ENCODE results near the gene MINDY1. TPM values are rescaled to one million over a fixed set of nuclear protein-coding genes. Genes with fewer than 3 reads are reported as not detected.

MINDY1 gene
- total RNA-seq, 2 experiments from 2014 or later = 9.4 to 11.6 TPM

- DNase-seq = no peak
- peaks cover 54% of the 10 kb centered on the region for H3K4me1 Mint-ChIP-seq
- H3K4me3 Mint-ChIP-seq = no peak overlapping the region
- H3K9me3 Mint-ChIP-seq = no peaks in the 10 kb centered on the region
- H3K27me3 Mint-ChIP-seq = no peaks in the 10 kb centered on the region
- peak overlapping the region; percentile 64 for H3K27ac Mint-ChIP-seq
- H3K36me3 Mint-ChIP-seq = peaks cover 6% of the 10 kb centered on the region
Measured at GRCh38 chr1:151002611-151003010, 4.1 kb downstream of the MINDY1 start.

GRCh38 chr1:151002051-151002450 is 4.7 kb downstream of the MINDY1 start:
- H3K36me3 Mint-ChIP-seq = peaks cover 6% of the 10 kb centered on the region
- H3K4me1 Mint-ChIP-seq = peaks cover 48% of the 10 kb centered on the region
- H3K27me3 Mint-ChIP-seq = no peaks in the 10 kb centered on the region
- no peaks in the 10 kb centered on the region for H3K9me3 Mint-ChIP-seq
- DNase-seq = no peak
- H3K4me3 Mint-ChIP-seq = no peak overlapping the region
- no peak overlapping the region for H3K27ac Mint-ChIP-seq

GRCh38 chr1:151001602-151002001 is 5.1 kb downstream of the MINDY1 start:
- Mint-ChIP-seq H3K27ac (no peak overlapping the region), H3K4me3 (no peak overlapping the region), H3K36me3 (peaks cover 6% of the 10 kb centered on the region), H3K27me3 (no peaks in the 10 kb centered on the region), H3K9me3 (no peaks in the 10 kb centered on the region), H3K4me1 (peaks cover 43% of the 10 kb centered on the region)
- DNase-seq = no peak

GRCh38 chr1:151000408-151000807 is 6.3 kb downstream of the MINDY1 start:
- H3K27me3 Mint-ChIP-seq = no peaks in the 10 kb centered on the region
- DNase-seq = no peak
- no peaks in the 10 kb centered on the region for H3K9me3 Mint-ChIP-seq
- peaks cover 6% of the 10 kb centered on the region for H3K36me3 Mint-ChIP-seq
- no peak overlapping the region for H3K4me3 Mint-ChIP-seq
- H3K4me1 Mint-ChIP-seq = peaks cover 41% of the 10 kb centered on the region
- no peak overlapping the region for H3K27ac Mint-ChIP-seq

GRCh38 chr1:150999926-151000325 is 6.8 kb downstream of the MINDY1 start:
- no peaks in the 10 kb centered on the region for H3K9me3 Mint-ChIP-seq
- no peak overlapping the region for H3K27ac Mint-ChIP-seq
- DNase-seq = no peak
- H3K27me3 Mint-ChIP-seq = no peaks in the 10 kb centered on the region
- peaks cover 39% of the 10 kb centered on the region for H3K4me1 Mint-ChIP-seq
- peaks cover 6% of the 10 kb centered on the region for H3K36me3 Mint-ChIP-seq
- H3K4me3 Mint-ChIP-seq = no peak overlapping the region

GRCh38 chr1:150999051-150999674 is 7.5 kb downstream of the MINDY1 start:
- H3K4me1 Mint-ChIP-seq = peaks cover 36% of the 10 kb centered on the region
- H3K9me3 Mint-ChIP-seq = no peaks in the 10 kb centered on the region
- peaks cover 6% of the 10 kb centered on the region for H3K36me3 Mint-ChIP-seq
- H3K4me3 Mint-ChIP-seq = no peak overlapping the region
- H3K27ac Mint-ChIP-seq = peak overlapping the region; percentile 16
- no peaks in the 10 kb centered on the region for H3K27me3 Mint-ChIP-seq
- DNase-seq = peak; percentile 22

GRCh38 chr1:150997949-150998348 is 8.8 kb downstream of the MINDY1 start:
- Mint-ChIP-seq H3K9me3 (no peaks in the 10 kb centered on the region), H3K27ac (no peak overlapping the region), H3K27me3 (no peaks in the 10 kb centered on the region), H3K4me1 (peaks cover 27% of the 10 kb centered on the region), H3K36me3 (peaks cover 6% of the 10 kb centered on the region), H3K4me3 (no peak overlapping the region)
- DNase-seq = no peak

- no peak overlapping the region for H3K4me3 Mint-ChIP-seq
- no peaks in the 10 kb centered on the region for H3K9me3 Mint-ChIP-seq
- peaks cover 5% of the 10 kb centered on the region for H3K36me3 Mint-ChIP-seq
- no peaks in the 10 kb centered on the region for H3K27me3 Mint-ChIP-seq
- H3K4me1 Mint-ChIP-seq = peaks cover 20% of the 10 kb centered on the region
- DNase-seq = no peak
- no peak overlapping the region for H3K27ac Mint-ChIP-seq
Measured at GRCh38 chr1:150997126-150997872, 9.4 kb downstream of the MINDY1 start.

GRCh38 chr1:150995896-150996295 is 10.8 kb downstream of the MINDY1 start:
- no peak overlapping the region for H3K27ac Mint-ChIP-seq
- H3K9me3 Mint-ChIP-seq = no peaks in the 10 kb centered on the region
- H3K4me1 Mint-ChIP-seq = peaks cover 14% of the 10 kb centered on the region
- peaks cover 5% of the 10 kb centered on the region for H3K36me3 Mint-ChIP-seq
- no peak overlapping the region for H3K4me3 Mint-ChIP-seq
- H3K27me3 Mint-ChIP-seq = no peaks in the 10 kb centered on the region
- no peak for DNase-seq

GRCh38 chr1:150995460-150995859 is 11.2 kb downstream of the MINDY1 start:
- Mint-ChIP-seq H3K4me1 (peaks cover 11% of the 10 kb centered on the region), H3K27me3 (no peaks in the 10 kb centered on the region), H3K36me3 (peaks cover 3% of the 10 kb centered on the region), H3K4me3 (no peak overlapping the region), H3K27ac (no peak overlapping the region), H3K9me3 (no peaks in the 10 kb centered on the region)
- DNase-seq = no peak

GRCh38 chr1:150994248-150994647 is 12.5 kb downstream of the MINDY1 start:
- Mint-ChIP-seq H3K27me3 (no peaks in the 10 kb centered on the region), H3K4me1 (peaks cover 5% of the 10 kb centered on the region), H3K4me3 (no peak overlapping the region), H3K36me3 (no peaks in the 10 kb centered on the region), H3K27ac (no peak overlapping the region), H3K9me3 (no peaks in the 10 kb centered on the region)
- DNase-seq = no peak

- H3K27ac Mint-ChIP-seq = no peak overlapping the region
- DNase-seq = no peak
- H3K36me3 Mint-ChIP-seq = no peaks in the 10 kb centered on the region
- H3K4me1 Mint-ChIP-seq = peaks cover 3% of the 10 kb centered on the region
- no peaks in the 10 kb centered on the region for H3K27me3 Mint-ChIP-seq
- H3K9me3 Mint-ChIP-seq = no peaks in the 10 kb centered on the region
- no peak overlapping the region for H3K4me3 Mint-ChIP-seq
Measured at GRCh38 chr1:150992626-150993025, 14.1 kb downstream of the MINDY1 start.

GRCh38 chr1:150987924-150988323 is 18.8 kb downstream of the MINDY1 start:
- Mint-ChIP-seq H3K36me3 (no peaks in the 10 kb centered on the region), H3K27me3 (no peaks in the 10 kb centered on the region), H3K4me1 (peaks cover 3% of the 10 kb centered on the region), H3K9me3 (no peaks in the 10 kb centered on the region), H3K27ac (no peak overlapping the region), H3K4me3 (no peak overlapping the region)
- no peak for DNase-seq

- no peaks in the 10 kb centered on the region for H3K27me3 Mint-ChIP-seq
- peaks cover 3% of the 10 kb centered on the region for H3K4me1 Mint-ChIP-seq
- no peak overlapping the region for H3K4me3 Mint-ChIP-seq
- no peaks in the 10 kb centered on the region for H3K36me3 Mint-ChIP-seq
- H3K27ac Mint-ChIP-seq = no peak overlapping the region
- no peaks in the 10 kb centered on the region for H3K9me3 Mint-ChIP-seq
- no peak for DNase-seq
Measured at GRCh38 chr1:150985179-150985825, 21.4 kb downstream of the MINDY1 start.

GRCh38 chr1:150981805-150982712 is 24.6 kb downstream of the MINDY1 start, which contains the start of gene ANXA9:
TSS of gene ANXA9 (plus strand) at chr1:150982292. CDS start at chr1:150983106, 814 bp downstream.
- DNase-seq = no peak
- Mint-ChIP-seq H3K27ac (no peak within 1 kb of the TSS), H3K27me3 (no peaks in the 10 kb centered on the region), H3K9me3 (no peaks in the 10 kb centered on the region), H3K36me3 (no peaks in the 10 kb centered on the region), H3K4me3 (no peak within 1 kb of the TSS), H3K4me1 (peaks cover 13% of the 10 kb centered on the region)

All from activated naive CD8-positive, alpha-beta T cell treated with anti-CD3 and anti-CD28 coated beads for 36 hours (primary cell).